Measurements from ENCODE around the gene SHANK3. TPM values are rescaled to one million over a fixed set of nuclear protein-coding genes. Genes with fewer than 3 reads are reported as not detected.

Gene SHANK3
- total RNA-seq, 1 donor from 2014 or later = not detected

DNA sequence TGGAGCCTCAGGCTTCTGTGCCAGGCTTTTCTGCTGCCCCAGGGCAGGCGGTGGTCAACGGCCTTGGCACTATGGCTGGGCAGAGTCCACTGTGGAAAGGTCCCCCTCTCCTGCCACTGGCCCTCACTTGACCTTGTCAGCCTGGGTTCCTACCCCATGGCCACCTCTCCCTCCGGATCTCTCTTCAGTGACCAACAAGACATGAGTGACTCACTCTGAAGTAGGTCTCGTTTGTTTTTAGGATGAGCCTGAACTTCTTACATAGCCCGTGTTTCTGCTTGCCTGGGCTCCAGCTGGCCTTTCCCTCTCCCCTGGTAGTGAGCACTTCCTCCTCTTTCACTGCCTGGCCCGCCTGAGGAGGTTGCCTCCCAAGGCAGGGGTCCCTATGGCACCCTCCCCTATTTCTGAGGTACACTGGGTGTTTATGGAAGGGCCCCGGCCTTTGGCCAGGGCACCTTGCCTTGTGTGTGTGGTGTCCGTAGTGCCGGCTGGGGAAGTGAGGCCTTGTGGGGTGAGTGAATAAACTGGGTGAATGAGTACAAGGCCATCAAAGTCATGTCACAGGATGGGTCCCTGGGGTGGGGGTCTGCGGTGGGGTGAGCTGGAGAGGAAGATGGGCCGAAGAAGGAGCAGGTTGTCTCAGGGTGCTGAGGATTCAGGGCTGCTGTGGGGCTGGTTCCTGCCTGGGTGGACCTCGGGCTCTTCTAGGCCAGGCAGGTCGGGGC is 5.0 kb downstream of the SHANK3 start:
- intact Hi-C loops (cut with micrococcal nuclease) = no loop called here

DNA sequence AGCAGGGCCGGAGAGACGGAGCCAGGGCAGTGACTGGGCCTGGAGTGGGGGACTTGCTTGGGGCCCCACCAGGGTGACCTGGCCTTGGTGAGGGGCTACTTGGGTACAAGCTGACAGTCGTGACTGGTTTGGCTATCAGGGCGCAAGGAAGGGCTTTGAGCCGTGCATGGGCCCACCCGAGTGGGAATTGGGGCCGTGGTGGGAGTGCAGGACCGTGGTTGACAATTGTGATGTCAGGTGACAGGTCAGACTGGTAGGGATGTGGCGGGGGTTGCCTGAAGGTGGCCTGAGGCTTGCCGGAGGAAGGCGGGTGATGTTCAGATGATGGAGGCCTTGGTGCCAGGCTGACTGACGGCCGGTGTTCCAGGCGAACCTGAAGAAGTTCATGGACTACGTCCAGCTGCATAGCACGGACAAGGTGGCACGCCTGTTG is 5.6 kb downstream of the SHANK3 start:
- intact Hi-C loops (cut with micrococcal nuclease) = no loop called here

DNA sequence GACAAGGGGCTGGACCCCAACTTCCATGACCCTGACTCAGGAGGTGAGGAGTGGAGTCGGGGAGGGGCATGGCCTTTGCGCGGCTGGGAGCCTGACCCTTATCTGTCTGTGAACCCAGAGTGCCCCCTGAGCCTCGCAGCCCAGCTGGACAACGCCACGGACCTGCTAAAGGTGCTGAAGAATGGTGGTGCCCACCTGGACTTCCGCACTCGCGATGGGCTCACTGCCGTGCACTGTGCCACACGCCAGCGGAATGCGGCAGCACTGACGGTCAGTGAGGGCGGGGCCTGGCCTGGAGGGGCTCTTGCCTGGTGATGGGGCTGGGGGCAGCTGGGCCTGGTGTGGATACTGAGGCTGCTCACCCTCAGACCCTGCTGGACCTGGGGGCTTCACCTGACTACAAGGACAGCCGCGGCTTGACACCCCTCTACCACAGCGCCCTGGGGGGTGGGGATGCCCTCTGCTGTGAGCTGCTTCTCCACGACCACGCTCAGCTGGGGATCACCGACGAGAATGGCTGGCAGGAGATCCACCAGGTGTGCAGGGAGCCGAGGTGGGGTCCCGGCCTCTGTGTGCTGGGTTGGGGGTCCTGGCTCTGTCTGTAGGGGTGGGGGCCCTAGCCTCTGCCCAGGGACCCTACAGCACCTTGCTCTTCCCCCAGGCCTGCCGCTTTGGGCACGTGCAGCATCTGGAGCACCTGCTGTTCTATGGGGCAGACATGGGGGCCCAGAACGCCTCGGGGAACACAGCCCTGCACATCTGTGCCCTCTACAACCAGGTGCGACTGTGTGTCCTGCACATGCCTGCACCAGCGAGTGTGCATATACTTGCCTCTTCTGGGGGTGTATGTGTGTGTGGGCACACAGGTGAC is 6.3 kb downstream of the SHANK3 start:
- intact Hi-C loops (cut with micrococcal nuclease) = no loop called here

DNA sequence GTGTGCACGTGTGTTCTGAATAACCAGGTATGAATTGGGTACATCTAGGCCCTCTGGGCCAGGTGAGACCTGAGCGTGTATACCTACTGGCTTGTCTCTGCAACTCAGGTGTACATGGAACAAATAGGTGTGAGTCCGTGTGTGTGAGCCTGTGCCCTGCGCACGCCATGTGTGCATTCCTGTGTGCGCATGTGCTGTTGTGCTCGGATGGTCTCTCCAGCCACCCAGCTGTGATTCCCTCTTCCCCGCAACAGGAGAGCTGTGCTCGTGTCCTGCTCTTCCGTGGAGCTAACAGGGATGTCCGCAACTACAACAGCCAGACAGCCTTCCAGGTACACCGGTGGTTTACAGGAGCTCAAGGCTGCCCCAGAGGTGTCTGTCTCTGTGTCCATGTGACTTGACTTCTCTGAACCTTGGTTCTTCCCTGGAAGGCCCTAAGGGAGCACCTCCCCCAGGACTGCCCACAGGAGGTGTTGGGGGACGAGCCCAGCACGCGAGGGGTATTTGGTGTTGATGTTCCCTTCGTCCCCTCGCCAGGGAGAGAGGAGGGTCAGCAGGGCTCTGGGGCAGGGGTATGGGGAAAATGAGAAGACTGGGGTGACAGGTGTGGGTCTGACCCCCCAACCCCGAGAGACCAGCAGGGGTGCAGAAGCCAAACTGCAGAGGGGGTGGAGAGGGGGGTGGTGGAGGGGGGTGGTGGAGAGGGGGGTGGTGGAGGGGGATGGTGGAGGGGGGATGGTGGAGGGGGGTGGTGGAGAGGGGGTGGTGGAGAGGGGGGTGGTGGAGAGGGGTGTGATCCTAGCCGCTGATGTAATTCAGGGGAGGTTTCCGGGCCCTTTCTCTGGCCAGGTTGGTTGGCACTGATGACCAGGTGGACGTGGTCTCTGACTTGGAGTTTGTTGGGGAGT is 10.7 kb downstream of the SHANK3 start:
- intact Hi-C loops (cut with micrococcal nuclease) = no loop called here

DNA sequence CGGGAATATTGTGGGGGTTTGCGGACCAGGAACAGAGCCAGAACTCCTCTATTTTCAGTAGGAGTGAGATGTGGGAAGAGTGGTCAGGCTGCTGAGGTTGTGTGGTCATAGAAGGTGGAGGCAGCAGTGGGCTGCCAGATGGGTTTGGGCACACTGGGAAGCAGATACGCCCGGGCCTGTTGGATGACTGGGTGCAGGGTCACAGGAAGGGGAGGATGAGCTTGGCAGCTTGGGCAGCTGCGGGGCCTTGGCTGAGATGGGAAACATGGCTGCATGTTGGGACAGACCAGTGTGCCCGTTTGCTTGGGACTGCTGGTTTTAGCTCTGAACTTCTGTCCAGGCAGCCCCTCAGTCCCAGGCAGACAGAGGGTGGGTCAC is 11.4 kb downstream of the SHANK3 start:
- intact Hi-C loops (cut with micrococcal nuclease) = no loop called here

DNA sequence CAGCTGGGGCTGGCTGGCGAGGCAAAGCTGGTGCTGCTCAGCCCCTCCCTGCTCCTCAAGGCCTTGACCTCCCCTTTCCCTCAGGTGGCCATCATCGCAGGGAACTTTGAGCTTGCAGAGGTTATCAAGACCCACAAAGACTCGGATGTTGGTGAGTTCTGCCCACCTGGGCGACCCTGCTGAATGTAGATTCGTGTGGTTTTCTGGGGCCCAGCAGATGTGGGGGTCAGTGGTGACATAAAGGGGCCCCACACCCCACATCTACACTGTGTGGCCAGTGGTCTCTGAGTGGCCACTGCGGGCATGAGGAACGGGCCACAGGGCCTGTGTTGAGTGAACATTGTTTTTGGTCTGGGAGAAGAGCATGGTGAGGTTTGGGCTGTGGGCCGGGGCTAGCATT is 11.9 kb downstream of the SHANK3 start:
- intact Hi-C loops (cut with micrococcal nuclease) = no loop called here

DNA sequence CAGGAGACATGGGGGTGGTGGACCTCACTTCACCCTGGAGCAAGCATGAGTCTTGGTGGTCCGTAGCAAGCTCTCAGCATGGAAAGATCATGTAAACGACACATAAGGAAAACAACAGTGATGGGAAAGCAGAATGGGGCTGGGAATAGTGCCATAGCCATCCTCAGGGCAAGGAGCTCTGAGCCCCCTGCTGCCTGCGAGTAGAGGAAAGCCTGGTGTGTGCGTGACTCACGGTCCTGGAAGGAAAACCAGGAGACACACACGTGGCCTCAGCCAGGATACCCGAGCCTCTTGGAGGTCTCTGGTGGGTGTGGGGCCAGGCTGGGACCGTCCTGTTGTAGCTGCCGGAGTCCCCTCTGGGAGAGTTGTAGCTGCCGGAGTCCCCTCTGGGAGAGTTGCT is 12.4 kb downstream of the SHANK3 start:
- intact Hi-C loops (cut with micrococcal nuclease) = no loop called here

DNA sequence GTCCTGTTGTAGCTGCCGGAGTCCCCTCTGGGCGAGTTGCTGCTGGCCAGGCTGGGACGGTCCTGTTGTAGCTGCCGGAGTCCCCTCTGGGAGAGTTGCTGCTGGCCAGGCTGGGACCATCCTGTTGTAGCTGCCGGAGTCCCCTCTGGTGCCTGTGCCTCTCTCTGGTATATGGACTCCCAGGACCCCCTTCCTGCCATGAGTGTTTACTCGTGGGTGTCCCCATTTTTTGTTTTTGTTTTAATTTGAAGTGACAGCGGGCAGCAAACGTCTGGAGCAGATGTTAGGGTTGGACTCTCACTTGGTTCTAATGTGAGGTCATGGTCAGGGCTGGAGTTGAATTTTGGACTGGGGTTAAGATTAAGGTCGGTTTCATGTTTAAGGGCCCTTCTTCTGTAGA is 14.2 kb downstream of the SHANK3 start:
- intact Hi-C loops (cut with micrococcal nuclease) = no loop called here

DNA sequence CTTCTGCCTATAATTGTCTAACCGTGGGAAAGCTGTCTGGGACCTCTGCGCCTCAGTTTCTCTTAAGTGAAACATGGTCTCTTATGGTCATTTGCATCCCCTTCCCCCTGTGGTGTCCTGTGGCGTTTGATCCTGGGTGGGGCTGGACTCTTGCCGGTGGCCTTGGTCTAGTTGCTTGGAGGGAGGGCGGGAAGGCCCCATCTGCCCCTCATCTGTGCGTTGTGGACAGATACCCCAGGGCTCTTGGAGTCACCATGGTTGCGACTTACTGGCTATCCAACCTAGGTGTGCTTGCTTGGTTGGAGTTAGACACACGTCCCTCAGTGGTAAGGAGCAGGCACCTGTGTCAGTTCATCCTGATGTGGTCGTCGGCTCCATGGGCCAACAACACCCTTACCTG is 15.2 kb downstream of the SHANK3 start:
- intact Hi-C loops (cut with micrococcal nuclease) = no loop called here

DNA sequence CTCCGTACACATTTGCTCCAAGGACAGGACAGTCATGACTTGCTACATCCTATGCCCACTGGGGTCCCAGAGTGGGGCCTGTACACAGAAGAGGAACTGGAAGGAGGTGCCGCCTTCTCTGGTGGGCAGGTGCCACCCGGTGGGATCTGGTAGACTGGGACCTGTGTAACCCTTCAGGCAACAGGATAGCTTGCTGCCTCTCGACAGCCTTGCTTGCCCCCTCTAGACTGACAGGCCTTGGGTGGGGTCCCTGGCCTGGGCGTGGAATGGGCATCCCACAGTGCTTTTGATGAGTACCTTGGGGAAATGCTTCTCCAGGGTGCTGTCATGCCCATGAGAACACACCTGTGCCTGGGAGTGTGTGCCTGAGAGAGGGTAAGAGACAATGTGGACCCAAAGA is 15.8 kb downstream of the SHANK3 start:
- intact Hi-C loops (cut with micrococcal nuclease) = no loop called here

DNA sequence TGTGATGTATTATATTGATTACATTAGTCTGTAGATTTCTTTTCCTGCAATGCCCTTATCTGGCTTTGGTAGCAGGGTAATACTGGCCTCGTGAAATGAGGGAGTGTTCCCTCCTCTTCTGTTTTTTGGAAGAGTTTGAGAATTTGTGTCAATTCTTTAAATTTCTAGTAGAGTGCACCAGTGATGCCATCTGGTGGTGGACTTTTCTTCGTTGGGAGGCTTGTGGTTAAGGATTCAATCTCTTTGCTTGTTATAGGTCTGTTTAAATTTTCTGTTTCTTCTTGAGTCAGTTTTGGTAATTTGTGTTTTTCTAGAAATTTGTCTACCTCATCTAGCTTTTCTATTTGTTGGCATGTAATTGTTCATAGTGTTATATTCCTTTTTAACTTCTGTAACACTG is 18.9 kb downstream of the SHANK3 start:
- intact Hi-C loops (cut with micrococcal nuclease) = loop anchor here (1.0 to 2.0 kb wide), 6 partner anchors 63 to 543 kb away; partner anchors contain the start of gene ARSA

DNA sequence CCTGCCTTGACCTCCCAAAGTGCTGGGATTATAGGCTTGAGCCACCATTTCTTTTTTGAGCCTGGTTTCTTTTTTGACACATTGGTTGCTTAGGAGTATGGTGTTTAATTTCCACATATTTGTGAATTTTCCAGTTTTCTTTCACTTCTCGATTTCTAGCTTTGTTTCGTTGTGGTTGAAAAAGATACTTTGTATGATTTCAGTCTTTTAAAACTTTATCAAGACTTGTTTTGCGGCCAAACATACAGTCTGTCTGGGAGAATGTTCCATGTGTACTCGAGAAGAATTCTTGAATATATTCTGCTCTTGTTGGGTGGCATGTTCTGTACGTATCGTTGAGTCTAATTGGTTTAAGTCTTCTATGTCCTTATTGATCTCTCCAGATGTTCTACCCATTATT is 20.8 kb downstream of the SHANK3 start:
- intact Hi-C loops (cut with micrococcal nuclease) = no loop called here

DNA sequence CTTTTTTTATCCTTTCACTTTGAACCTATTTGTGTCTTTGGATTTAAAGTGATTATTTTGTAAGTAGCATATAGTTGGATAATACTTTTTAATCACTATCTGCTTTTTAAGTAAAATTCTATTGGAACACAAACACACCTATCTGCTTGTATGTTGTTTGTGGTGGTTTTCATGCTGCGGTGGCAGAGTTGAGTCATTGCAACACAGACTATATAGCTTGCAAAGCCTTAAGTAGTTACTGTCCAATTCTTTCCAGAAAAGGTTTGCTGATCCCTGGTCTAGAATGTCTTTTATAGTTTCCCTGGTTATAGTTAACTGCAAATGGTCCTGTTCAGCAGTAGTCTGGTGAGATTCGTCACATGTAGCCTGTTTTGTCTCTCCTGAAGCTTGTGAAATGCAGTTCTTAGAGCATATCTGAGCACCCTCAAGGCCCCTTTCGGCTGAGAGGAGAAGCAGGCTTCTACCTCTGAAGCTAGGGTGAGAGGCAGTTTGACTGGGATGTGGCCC is 21.5 kb downstream of the SHANK3 start:
- intact Hi-C loops (cut with micrococcal nuclease) = no loop called here

DNA sequence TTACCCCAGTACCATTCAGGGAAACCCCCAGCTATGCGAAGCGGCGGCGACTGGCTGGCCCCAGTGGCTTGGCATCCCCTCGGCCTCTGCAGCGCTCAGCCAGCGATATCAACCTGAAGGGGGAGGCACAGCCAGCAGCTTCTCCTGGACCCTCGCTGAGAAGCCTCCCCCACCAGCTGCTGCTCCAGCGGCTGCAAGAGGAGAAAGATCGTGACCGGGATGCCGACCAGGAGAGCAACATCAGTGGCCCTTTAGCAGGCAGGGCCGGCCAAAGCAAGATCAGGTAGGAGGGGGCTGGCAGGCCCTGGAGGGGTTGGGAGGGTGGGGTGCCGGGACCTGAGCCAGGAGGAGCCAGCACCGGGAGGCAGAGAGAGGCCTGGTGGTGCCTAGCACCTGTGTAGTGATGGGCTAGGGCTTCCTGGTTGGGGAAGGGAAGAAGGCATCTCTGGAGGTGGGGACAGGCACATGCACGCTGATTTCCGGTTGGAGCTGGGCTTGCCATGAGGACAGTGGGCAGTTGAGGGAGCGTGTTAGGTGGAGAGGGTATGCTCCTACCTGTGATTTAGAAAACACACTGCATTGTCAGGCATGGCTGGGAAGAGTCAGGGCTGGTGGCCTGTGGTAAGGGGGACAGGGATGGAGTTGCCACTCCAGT is 22.3 kb downstream of the SHANK3 start:
- intact Hi-C loops (cut with micrococcal nuclease) = no loop called here

DNA sequence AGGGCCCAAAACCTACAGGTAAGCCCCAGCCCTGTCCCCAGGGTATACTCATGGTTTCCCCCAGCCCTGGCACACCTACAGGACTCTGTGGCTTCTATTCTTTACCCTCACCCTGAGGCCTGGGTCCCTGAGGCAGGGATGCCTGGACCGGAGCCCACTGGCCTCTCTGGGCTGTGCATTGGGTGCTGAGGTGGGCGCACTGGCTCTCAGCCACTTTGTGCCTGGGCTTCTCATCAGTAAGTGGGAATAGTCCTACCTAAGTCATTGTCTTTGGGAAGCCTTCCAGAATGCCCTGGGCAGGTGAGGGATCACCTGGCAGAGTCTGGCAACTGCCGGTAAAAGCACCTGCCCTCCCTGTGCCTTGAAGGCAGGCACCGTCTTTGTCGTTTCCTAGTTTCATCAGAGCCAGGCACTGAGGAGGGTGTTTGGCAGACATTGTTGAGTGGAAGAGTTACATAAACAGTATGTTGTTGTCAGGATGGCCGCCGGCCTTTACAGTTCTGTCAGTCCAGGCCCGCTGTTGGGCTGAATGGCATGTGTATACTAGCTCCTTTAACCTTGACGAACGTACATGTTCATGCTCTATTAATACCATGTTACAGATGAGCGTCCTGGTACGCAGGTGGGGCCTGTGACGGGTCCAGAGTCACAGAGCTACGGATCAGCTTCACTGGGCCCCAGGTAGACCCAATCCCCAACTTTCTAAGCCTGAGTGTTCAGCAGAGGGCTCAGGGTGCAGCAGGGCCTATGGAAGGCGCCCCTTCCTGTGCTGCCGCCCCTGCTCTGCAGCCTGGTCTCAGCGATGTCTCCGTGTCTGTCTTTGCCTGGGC is 23.0 kb downstream of the SHANK3 start:
- intact Hi-C loops (cut with micrococcal nuclease) = no loop called here

DNA sequence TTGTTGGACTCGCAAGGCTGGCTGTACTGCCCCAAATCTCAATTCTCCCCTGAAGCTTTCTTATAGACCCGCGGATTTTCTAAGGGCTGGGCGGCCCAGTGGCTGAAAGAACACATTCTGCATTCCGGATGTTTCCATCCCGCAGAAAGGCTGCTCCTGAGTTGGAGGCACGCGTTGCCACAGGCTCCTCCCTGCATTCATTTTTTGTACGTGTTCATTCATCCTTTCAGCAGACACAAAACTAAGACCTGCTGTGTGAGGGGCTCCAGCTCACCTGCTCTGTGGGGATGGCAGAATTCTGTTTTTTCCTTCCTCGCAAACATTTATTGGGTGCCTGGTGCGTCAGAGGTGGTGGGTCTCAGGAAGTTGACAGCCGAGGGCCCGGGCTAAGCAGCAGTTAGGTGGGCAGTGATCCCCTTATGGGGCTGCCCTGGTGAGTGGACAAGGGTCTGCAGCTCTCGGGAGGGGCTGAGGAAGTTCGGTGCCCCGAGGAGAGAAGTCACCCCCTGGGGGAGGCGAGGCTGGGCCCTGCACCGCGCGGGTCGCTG is 23.7 kb downstream of the SHANK3 start:
- intact Hi-C loops (cut with micrococcal nuclease) = no loop called here

DNA sequence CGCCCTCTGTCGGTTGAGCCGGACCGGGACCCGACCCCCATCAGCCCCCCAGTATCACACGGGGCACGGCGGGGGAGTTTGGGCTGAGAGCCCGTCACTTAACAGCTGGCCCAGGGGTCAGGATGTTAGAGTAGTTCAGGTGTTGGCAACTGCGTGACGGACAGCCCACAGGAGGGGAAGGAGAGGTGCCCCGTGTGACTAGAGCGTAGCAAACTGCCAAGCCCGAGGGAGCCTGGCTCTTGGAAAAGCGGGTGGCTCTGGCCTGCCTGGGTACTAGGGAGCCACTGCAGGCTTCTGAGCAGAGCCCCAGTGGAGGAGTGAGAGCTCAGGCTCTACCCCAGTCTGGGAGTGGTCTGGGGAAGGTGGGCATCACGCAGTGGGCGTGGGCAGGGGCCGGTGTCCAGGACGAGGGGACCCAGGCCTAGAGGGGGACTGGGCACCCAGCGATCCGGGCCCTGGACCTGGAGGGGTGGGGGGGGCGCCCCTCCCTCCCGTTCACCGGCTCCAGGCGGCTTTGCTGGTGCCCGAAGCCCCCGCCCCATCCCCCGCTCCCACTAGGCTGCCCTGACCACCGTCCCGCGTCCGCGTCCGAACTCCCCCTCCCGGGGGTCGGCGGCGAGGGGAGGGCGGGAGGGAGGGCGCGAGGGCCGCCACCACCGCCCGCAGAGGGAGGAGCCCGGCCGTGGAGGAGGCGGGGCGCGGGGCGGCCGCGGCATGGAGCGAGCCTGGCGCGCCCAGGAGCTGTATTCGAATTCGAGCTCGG is 24.4 kb downstream of the SHANK3 start:
- intact Hi-C loops (cut with micrococcal nuclease) = no loop called here

DNA sequence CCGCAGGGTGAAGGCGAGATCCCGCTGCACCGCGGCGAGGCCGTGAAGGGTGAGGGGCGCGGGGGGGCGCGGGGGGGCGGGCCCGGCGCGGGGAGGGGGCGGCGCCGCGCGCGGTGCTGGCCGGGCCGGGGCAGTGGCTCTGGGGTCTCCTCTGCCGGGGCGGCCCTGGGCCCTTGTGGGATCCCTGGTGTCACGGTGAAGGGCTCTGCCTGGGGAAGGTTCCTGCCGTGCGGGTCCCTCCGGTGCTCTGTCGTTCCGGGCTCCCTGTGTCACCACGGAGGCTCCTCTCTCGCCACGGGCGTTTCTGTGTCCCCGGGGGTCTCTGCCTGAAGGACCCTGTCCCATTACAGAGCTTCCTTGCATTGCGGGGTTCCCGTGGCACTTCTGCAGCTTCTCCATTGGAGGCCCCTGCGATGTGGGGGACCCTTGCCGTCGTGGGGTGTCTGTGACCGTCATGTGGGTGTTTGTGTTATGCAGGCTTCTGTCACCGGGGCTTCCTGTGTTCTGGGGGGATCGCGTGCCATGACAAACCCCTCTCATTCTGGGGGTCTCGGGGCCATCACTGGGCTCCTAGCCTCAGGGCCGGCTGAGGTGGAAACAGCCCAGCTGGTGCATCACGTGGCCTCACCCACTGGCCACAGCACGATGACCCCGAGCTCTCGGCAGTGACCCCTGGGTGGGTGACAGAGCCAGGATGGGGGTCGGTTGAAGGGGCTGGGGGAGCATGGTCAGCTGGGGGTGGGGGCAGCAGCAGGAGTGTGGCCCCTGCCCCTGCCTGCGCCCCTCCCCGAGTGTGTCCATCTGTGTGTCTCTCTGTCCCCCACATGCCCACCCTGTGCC is 25.3 kb downstream of the SHANK3 start:
- intact Hi-C loops (cut with micrococcal nuclease) = no loop called here
